ENCODE data around the gene GRB10.

The GRB10 gene

GRCh38 chr7:50734246-50734645 lies 48.5 kb downstream of the GRB10 start:
- H3K9ac ChIP-seq (ENCODE audit: low read length) = no peak overlapping the region
- 0 out of 2 replicates have a peak, but pooled peaks cover 3% of the 10 kb centered on the region for H3K27me3 ChIP-seq (ENCODE audit: low read depth, low read length)
- no peak for TF ChIP-seq EZH2phosphoT487 (IDR thresholded peaks at IDR 0.05; ENCODE audit: low read depth)
- no peak for TF ChIP-seq CTCF (IDR thresholded peaks at IDR 0.05; ENCODE audit: low read depth, low read length)
- no peaks in the 10 kb centered on the region for H3K4me1 ChIP-seq (ENCODE audit: low read length)
- no peaks in the 10 kb centered on the region for H4K20me1 ChIP-seq (ENCODE audit: insufficient read depth, low read length)
- H3K79me2 ChIP-seq (ENCODE audit: low read length) = no peaks in the 10 kb centered on the region
- H3K4me3 ChIP-seq (ENCODE audit: low read length) = no peak overlapping the region
- H2AFZ ChIP-seq (ENCODE audit: low read depth, low read length) = no peak overlapping the region
- H3K27ac ChIP-seq (ENCODE audit: low read length) = no peak overlapping the region
- H3K4me2 ChIP-seq (ENCODE audit: low read length) = no peak overlapping the region
- H3K9me3 ChIP-seq (ENCODE audit: insufficient read depth, low read length) = no peaks in the 10 kb centered on the region
- H3K36me3 ChIP-seq (replicated peaks; ENCODE audit: low read depth, low read length) = no peaks in the 10 kb centered on the region

GRCh38 chr7:50733552-50733951 lies 49.1 kb downstream of the GRB10 start:
- Histone ChIP-seq H3K79me2 (ENCODE audit: low read length) (no peaks in the 10 kb centered on the region), H3K4me2 (ENCODE audit: low read length) (no peak overlapping the region), H3K27me3 (ENCODE audit: low read depth, low read length) (no peaks in the 10 kb centered on the region), H2AFZ (ENCODE audit: low read depth, low read length) (no peak overlapping the region), H3K9me3 (ENCODE audit: insufficient read depth, low read length) (no peaks in the 10 kb centered on the region), H3K4me1 (ENCODE audit: low read length) (no peaks in the 10 kb centered on the region), H4K20me1 (ENCODE audit: insufficient read depth, low read length) (no peaks in the 10 kb centered on the region), H3K27ac (ENCODE audit: low read length) (no peak overlapping the region), H3K4me3 (ENCODE audit: low read length) (no peak overlapping the region), H3K9ac (ENCODE audit: low read length) (no peak overlapping the region), H3K36me3 (replicated peaks; ENCODE audit: low read depth, low read length) (no peaks in the 10 kb centered on the region)
- TF ChIP-seq EZH2phosphoT487 (IDR thresholded peaks at IDR 0.05; ENCODE audit: low read depth) (no peak), CTCF (IDR thresholded peaks at IDR 0.05; ENCODE audit: low read depth, low read length) (no peak)

GRCh38 chr7:50731703-50732582 lies 50.8 kb downstream of the GRB10 start:
- H3K79me2 ChIP-seq (ENCODE audit: low read length) = no peaks in the 10 kb centered on the region
- H3K9ac ChIP-seq (ENCODE audit: low read length) = no peak overlapping the region

More at GRCh38 chr7:50731703-50732582, 50.8 kb downstream of the GRB10 start:
- no peak overlapping the region for H3K4me3 ChIP-seq (ENCODE audit: low read length)
- H3K36me3 ChIP-seq (replicated peaks; ENCODE audit: low read depth, low read length) = no peaks in the 10 kb centered on the region
- H3K27ac ChIP-seq (ENCODE audit: low read length) = no peak overlapping the region
- H3K4me2 ChIP-seq (ENCODE audit: low read length) = no peak overlapping the region
- H4K20me1 ChIP-seq (ENCODE audit: insufficient read depth, low read length) = no peaks in the 10 kb centered on the region
- no peak overlapping the region for H2AFZ ChIP-seq (ENCODE audit: low read depth, low read length)
- H3K4me1 ChIP-seq (ENCODE audit: low read length) = no peaks in the 10 kb centered on the region
- H3K9me3 ChIP-seq (ENCODE audit: insufficient read depth, low read length) = no peaks in the 10 kb centered on the region
- H3K27me3 ChIP-seq (ENCODE audit: low read depth, low read length) = no peaks in the 10 kb centered on the region
- TF ChIP-seq CTCF (IDR thresholded peaks at IDR 0.05; ENCODE audit: low read depth, low read length) (no peak), EZH2phosphoT487 (IDR thresholded peaks at IDR 0.05; ENCODE audit: low read depth) (no peak)
